Activated T-helper 1 cell treated with anti-CD3 and anti-CD28 coated beads, Interleukin-2, amount 50 U/mL, for 16 hours (primary cell): ENCODE measurements around the gene RECK.
"Not testable (repeated sequence)": the region's sequence is repeated elsewhere in the genome, so short reads cannot be mapped to it uniquely, and the experiment has no call there.

ENCODE experiments used
- DNase-seq, 2 donors: peaks; one replicate each; pipeline ENCODE4 v3.0.0-alpha.2; 2020; ENCODE audit warnings: low read depth in 1 of 2, low spot score in 1 of 2

The RECK gene

DNA sequence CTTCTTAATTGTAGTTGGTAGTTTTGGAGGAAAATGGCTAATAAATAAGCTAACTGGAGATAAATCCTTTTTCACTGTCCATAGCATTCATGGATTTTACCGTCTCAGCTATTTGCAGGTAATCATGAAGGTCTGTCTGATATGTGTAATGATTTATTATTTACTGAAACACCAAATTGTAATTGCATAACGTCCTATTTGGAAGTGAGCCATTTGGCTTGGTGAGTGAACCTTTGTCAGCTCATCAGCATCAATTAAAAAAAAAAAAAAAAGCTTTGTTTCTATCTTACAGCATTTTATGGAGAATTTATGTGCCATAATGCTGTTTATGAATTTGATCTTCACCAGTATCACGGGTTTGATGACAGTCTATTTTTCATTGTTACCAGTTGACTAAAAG, 20.2 kb downstream of the RECK start:
- DNase-seq: no peak

- DNase-seq: no peak
Observed at GRCh38 chr9:36063804-36064447, 27.2 kb downstream of the RECK start.

GRCh38 chr9:36064448-36065037, 27.8 kb downstream of the RECK start:
- no peak for DNase-seq

- DNase-seq: no peak
Observed at GRCh38 chr9:36074055-36074454, 37.3 kb downstream of the RECK start.

DNA sequence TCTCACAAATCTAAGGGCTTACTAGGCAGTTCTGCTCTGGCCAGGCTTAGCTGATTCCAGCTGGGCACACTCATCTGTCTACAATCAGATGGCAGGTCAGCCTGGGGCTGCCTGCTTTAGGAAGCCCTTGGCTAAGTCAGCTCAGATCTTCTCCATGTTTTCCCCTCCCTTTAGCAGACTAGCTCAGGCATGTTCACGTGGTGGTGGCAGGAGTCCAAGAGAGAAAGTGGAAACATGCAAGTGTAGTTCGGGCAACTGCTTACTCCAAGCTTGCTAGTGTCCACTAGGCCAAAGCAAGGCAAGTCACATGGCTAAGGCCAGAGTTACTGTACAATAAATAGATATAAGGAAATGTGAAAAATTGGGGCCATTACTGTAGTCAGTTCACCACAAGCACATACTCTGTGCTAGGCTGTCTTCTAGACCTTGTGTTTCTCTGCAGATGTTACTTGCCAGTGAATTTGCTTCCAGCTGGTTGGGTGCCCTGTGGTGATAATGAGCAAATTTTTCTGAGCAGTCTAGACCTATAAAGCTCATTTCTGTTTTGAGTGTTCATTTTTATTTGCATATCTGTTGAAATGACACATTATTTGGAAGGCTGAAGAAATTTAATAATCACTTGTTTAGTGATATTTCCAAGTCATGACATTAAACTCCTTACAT, 38.3 kb downstream of the RECK start:
- DNase-seq: no peak

DNA sequence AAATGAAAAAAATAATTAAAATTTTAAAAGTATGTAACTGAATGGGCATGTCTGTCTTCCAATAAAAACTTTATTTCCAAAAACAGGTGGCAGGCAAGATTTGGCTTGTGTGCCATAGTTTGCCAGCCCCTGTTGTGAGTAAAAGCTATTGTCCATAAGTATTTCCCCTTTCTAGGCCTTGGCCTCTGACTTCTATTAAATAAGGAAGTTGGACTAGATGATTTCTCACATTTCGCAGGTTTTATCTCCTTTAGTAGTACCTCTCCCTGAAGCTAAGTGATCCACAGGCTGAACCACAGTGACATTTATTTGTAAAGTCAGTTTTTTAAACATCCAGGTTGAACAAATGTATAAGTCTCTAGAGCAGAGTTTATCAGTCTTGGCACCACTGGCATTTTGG, 41.3 kb downstream of the RECK start:
- no peak for DNase-seq

DNA sequence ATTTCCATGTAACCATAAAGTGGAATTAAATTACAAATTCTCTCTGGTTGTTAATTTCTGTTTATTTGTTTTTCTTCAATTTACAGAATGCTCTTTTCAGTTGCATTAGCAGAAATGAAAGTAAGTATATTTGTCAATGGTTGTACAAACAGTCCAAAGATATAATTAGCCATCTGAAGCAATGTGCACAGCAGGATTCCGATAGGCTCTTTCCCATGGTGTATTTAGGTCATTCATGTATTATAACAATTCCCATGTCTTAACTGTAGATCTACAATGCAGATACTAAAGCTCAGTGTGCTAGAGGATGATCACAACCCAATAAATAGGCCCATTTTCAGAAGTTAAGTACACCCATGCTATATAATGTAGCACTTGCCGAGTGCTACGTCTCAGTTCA, 43.8 kb downstream of the RECK start:
- no peak for DNase-seq

- DNase-seq: no peak
Observed at GRCh38 chr9:36082931-36083330, 46.2 kb downstream of the RECK start.

- DNase-seq: no peak
Observed at GRCh38 chr9:36086442-36086841, 49.7 kb downstream of the RECK start.

GRCh38 chr9:36087054-36087453, 50.3 kb downstream of the RECK start:
- not testable (repeated sequence) for DNase-seq

- DNase-seq: no peak
Observed at GRCh38 chr9:36088020-36088419, 51.3 kb downstream of the RECK start.

- no peak for DNase-seq
Observed at GRCh38 chr9:36091026-36091953, 54.6 kb downstream of the RECK start.

DNA sequence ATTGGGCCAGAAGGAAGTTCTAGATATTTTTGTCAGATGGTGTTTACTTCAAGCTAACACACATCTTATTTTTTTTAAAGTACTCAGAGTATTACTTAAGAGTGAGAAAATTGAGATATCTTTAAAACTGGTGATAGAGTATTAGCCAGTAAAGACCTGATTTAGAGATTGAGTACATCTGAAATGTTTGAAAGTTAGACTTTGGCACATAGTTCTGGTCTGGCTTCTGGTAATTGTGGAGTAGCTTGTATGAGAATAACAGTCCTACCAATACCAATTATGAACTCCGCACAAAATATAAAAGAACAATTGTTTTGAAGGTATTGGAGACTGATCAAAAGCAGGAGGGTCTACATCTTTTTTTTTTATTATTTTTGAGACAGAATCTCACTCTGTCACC, 55.3 kb downstream of the RECK start:
- DNase-seq: no peak

GRCh38 chr9:36092509-36093215, 55.9 kb downstream of the RECK start:
- peak in 1 of 2 donors; percentile 1 for DNase-seq

GRCh38 chr9:36093384-36093783, 56.7 kb downstream of the RECK start:
- no peak for DNase-seq

- DNase-seq: no peak
Observed at GRCh38 chr9:36099718-36100117, 63.0 kb downstream of the RECK start.

DNA sequence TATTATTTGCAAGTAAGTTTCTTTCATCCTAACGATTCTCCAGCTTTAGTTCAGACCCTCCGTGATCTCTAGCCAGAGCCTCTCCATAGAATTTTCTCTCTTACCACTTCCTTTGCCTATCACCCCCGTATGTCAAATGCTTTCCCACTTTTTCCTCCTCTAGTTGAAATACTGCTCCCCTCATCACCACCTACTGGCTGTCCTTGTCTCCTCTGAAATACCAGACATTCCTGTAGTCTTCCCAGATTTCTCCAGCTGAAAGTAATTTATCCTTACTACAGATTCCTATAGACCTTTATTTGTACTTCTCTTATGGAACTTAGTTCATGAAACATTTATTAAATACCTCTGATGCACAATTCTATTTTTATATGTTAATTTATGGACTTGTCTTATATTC, 63.8 kb downstream of the RECK start:
- DNase-seq: no peak

GRCh38 chr9:36101916-36102741, 65.4 kb downstream of the RECK start:
- no peak for DNase-seq

GRCh38 chr9:36102742-36103495, 66.2 kb downstream of the RECK start:
- peak; percentile 74 to 78 for DNase-seq
